Measurements from ENCODE around the gene FGF8.

Gene FGF8

GRCh38 chr10:101768791-101769170, 7.1 kb downstream of the FGF8 start:
- no peak for DNase-seq (ENCODE audit: low read depth)

DNA sequence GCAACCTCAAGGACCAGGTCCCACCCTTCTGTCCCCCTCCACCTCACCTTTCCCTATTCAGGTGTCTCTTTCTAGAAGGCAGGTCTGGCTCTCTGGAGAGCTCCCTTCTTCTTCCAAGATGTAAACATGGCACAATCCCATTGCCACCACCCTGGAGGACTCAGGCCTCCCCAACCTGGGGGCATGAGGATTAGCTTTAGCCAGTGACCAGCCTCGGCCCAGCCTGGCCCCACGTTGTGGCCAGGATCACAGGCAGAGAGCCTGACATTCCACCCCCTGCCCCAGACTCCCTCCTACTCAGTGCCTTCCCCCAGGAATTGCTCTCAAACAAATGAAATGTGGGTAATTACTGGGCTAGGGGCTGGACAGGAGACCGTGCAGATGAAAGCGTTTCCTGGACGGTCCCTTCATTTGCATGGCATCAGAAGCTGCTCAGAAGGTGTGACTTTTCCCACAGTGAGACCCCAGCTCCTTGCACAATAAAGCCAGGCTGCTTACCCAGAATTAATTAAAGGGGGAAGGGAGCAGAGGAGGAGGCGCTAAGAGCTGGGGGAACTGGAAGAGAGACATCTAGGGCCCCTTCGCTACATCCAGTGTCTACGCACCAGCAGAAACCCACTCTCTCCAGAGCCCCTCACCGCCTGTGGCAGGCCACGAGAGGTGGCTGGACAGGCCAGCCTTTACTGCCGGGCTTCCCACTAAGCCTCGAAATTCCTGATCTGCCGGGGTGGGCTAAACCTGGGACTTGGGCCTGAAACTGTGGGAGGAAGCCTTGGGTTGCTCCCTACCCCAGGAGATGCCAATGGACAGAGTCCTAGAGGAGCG, 7.7 kb downstream of the FGF8 start:
- no peak for DNase-seq (ENCODE audit: low read depth)

- no peak for DNase-seq (ENCODE audit: low read depth)
These were observed 8.3 kb downstream of the FGF8 start for GRCh38 chr10:101767600-101767945.

DNA sequence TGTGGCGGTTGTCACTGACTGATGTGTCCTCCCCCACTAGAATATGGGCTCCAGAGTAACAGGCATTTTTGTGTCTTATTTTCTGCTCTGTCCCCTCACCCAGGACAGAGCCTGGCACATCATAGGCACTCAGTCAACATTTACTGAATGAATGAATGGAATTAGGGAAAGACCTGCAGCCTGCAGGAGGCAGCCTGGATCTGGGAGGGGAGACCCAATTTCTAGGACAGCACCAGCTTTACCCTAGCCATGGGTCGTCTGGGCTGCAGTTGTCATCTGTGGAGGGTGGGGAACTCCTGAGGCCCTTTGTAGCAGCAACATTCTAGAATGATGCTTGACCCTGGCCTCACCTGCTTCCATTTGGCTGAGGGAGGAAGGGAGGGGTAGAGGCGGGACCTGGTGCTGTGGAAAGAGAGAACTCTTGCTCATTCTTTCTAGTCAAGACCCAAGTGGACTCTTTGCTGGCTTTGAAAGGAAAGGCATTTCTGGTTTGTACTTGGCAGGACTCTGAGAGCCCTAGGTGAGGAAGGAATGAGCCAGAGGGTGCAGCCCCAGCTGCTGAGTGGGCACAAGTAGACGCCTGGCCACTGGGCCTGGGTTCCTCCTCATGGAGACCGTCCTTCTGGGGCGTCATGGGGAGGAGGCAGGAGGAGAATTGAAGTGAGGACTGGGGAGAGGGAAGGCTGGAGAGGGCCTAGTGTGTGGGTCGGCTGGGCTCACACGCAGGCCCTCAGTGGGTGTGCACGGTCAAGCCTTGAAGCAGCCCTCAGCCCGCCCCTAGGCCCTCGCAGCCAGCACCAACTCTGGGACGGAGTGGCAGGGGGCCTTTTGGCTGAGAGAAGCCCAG, 8.9 kb downstream of the FGF8 start:
- DNase-seq (ENCODE audit: low read depth) = no peak

DNA sequence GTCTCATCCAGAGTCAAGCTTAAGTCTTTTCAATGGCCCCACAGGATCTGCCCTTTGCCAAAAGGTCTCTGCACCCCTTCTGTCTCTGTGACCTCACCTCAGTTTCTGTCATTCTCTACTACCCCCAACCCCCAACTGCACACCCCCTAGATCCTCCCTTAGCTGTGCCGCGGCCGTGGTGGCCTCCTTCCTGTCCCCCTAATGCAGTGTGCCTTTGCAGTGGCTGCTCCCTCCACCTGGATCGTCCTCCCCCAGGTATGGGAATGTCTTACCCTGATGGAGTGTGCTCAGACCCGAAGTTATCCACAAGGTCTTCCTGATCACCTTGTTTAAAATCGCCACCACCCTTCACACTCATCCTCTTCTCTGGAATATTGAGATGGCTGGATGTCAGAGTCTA, 9.6 kb downstream of the FGF8 start:
- DNase-seq (ENCODE audit: low read depth) = no peak

- DNase-seq (ENCODE audit: low read depth) = no peak
These were observed 12.6 kb downstream of the FGF8 start for GRCh38 chr10:101763141-101763846.

- DNase-seq (ENCODE audit: low read depth) = no peak
These were observed 13.2 kb downstream of the FGF8 start for GRCh38 chr10:101762736-101763135.

DNA sequence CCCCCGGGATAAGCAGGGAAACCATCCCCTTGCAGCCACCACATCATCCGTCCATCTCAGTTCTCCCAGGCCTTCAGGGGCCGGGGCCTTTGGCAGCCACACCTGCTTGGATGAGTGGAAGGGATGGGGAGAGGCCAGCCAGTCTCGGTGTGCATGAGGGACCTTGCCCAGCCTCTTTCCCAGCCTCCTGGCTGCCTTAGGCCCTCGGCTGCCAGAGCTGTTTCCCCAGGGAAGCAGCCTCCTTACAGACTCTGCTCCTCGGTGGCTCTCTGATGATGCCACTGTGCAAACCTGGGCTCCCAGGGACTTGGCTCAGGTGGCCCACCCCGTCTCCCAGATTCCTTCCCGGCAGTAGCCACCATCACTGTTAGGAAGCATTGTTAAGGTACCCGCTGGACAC, 14.7 kb downstream of the FGF8 start:
- DNase-seq (ENCODE audit: low read depth) = no peak

- no peak for DNase-seq (ENCODE audit: low read depth)
These were observed 15.4 kb downstream of the FGF8 start for GRCh38 chr10:101760510-101760909.

- DNase-seq (ENCODE audit: low read depth) = no peak
These were observed 16.3 kb downstream of the FGF8 start for GRCh38 chr10:101759309-101760247.

DNA sequence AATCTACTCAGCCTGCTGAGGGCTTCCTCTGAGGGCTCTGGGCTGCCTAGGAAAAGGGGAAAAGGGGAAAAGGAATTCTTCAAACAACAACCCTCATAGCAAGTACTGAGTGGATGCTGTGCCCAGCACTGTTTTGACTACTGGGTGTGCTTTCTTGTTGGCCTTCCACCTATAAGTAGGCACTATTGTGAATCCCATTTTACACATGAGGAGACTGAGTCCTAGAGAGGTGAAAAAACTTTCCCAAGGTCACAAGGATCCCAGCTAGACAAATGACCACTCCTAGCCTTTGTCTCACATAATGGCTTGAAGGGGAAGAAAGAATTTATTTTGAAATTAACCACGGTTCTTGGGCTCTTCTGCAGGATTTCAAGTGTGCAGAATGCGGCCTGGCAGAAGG, 17.1 kb downstream of the FGF8 start:
- DNase-seq (ENCODE audit: low read depth) = no peak

GRCh38 chr10:101752241-101752640, 23.7 kb downstream of the FGF8 start:
- no peak for DNase-seq (ENCODE audit: low read depth)

GRCh38 chr10:101749047-101750016, 26.6 kb downstream of the FGF8 start:
- no peak for DNase-seq (ENCODE audit: low read depth)

- no peak for DNase-seq (ENCODE audit: low read depth)
These were observed 27.4 kb downstream of the FGF8 start for GRCh38 chr10:101748496-101748895.

DNA sequence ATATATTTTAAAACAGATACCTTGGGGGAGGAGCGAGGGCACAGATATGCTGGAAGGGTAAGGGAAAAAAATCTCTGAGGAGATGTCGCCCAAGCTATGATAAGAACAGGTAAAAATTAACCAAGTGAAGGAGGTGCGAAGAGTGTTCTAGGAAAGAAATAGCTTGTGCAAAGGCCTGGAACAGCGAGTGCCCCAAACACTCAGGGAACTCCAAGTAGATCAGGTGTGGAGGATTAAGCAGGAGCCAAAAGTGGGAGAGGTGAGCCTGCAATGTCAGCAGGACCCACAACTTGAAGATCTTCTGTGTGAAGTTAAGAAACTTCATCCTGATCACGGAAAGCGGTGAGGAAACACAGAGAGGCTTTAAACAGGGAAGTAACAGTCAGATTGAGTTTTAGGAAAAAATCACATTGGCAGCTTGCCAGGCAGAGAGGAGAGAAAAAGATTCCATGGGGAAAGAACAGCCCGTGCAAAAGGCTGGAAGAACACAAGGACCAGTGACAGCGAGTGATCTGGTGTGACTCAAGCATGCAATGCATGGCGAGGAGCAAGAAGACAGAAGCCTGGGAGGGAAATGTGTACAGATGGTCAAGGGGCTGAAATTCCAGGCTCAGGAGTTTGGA, 30.7 kb downstream of the FGF8 start:
- DNase-seq (ENCODE audit: low read depth) = no peak

GRCh38 chr10:101744267-101744666, 31.6 kb downstream of the FGF8 start:
- DNase-seq (ENCODE audit: low read depth) = no peak

- no peak for DNase-seq (ENCODE audit: low read depth)
These were observed 34.0 kb downstream of the FGF8 start for GRCh38 chr10:101741938-101742337.

- DNase-seq (ENCODE audit: low read depth) = no peak
These were observed 39.2 kb downstream of the FGF8 start for GRCh38 chr10:101736666-101737065.

DNA sequence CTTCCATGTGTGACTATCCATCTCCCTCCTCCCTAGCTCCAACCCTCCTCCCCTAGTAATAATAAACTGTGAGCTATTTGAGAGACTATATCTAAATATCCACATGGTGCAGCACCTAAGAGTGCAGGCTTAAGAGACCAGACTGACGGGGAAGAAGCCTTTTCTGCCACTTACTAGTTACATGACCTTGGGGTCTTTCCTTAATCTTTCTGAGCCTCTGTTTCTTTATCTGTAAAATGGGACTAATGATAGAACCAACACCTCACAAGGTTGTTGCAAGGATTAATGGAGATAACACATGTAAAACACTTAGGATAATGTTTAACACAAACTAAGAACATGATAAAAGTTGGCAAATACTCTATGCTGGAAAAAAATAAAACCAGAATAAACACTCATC, 43.8 kb downstream of the FGF8 start:
- no peak for DNase-seq (ENCODE audit: low read depth)

DNA sequence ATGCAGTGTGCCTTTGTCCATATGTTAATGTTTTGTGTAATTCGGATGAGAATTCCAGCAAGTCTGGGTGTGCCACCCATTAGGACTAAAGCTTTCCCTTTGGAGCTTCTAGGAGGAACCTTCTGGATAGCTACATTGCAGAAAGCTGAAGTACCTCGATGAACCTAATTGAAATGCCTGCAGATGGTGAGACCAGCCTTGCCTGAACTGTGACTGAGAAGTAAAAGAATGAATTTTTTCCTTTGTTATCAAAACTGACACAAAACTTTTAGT, 49.9 kb downstream of the FGF8 start:
- no peak for DNase-seq (ENCODE audit: low read depth)

Measured in stimulated activated CD8-positive, alpha-beta memory T cell treated with anti-CD3 and anti-CD28 coated beads, Interleukin-7, amount 100 ng/mL, for 24 hours (primary cell).